Neuron (in vitro differentiated cells): ENCODE measurements around the gene SELENOF.

Experiments
- H2AFZ ChIP-seq: one replicate; pipeline ENCODE4 v1.6.1; 2013; ENCODE audit warnings: low read depth, mild to moderate bottlenecking, inconsistent platforms, low read length, moderate library complexity
- H3K27me3 ChIP-seq: one replicate; pipeline ENCODE4 v1.6.1; 2013; ENCODE audit warnings: low read length; ENCODE audit not compliant: insufficient read depth
- H3K36me3 ChIP-seq: one replicate; pipeline ENCODE4 v1.6.1; 2013; ENCODE audit warnings: low read length; ENCODE audit not compliant: insufficient read depth
- H3K4me1 ChIP-seq: one replicate; pipeline ENCODE4 v1.6.1; 2013; ENCODE audit warnings: low read length; ENCODE audit not compliant: insufficient read depth
- H3K4me3 ChIP-seq: 2 replicates; pipeline ENCODE4 v1.5.1; 2013; ENCODE audit warnings: mild to moderate bottlenecking, low read length, moderate library complexity
- H3K9me3 ChIP-seq: one replicate; pipeline ENCODE4 v1.6.1; 2013; ENCODE audit warnings: low read length

Gene SELENOF

GRCh38 chr1:86938855-86939254, 24.9 kb upstream of the SELENOF start:
- Histone ChIP-seq H3K36me3 (no peaks in the 10 kb centered on the region), H3K27me3 (no peaks in the 10 kb centered on the region), H3K9me3 (no peaks in the 10 kb centered on the region), H2AFZ (no peak overlapping the region), H3K4me1 (no peaks in the 10 kb centered on the region), H3K4me3 (no peak overlapping the region)

GRCh38 chr1:86938450-86938849, 24.5 kb upstream of the SELENOF start:
- no peak overlapping the region for H2AFZ ChIP-seq

GRCh38 chr1:86933562-86934377, 19.8 kb upstream of the SELENOF start:
- Histone ChIP-seq H2AFZ (no peak overlapping the region), H3K4me1 (no peaks in the 10 kb centered on the region), H3K27me3 (no peaks in the 10 kb centered on the region), H3K4me3 (no peak overlapping the region), H3K36me3 (no peaks in the 10 kb centered on the region), H3K9me3 (no peaks in the 10 kb centered on the region)

More at GRCh38 chr1:86938450-86938849, 24.5 kb upstream of the SELENOF start:
- Histone ChIP-seq H3K27me3 (no peaks in the 10 kb centered on the region), H3K4me3 (no peak overlapping the region), H3K9me3 (no peaks in the 10 kb centered on the region), H3K4me1 (no peaks in the 10 kb centered on the region), H3K36me3 (no peaks in the 10 kb centered on the region)

GRCh38 chr1:86933051-86933450, 19.1 kb upstream of the SELENOF start:
- Histone ChIP-seq H3K27me3 (no peaks in the 10 kb centered on the region), H3K9me3 (no peaks in the 10 kb centered on the region), H3K4me1 (no peaks in the 10 kb centered on the region), H2AFZ (no peak overlapping the region), H3K4me3 (no peak overlapping the region), H3K36me3 (no peaks in the 10 kb centered on the region)

GRCh38 chr1:86928819-86929218, 14.9 kb upstream of the SELENOF start:
- Histone ChIP-seq H3K9me3 (peaks cover 8% of the 10 kb centered on the region), H2AFZ (no peak overlapping the region), H3K4me3 (no peak overlapping the region), H3K36me3 (no peaks in the 10 kb centered on the region), H3K27me3 (no peaks in the 10 kb centered on the region), H3K4me1 (no peaks in the 10 kb centered on the region)

- H3K36me3 ChIP-seq = no peaks in the 10 kb centered on the region
- H3K9me3 ChIP-seq = peaks cover 12% of the 10 kb centered on the region
- H2AFZ ChIP-seq = no peak overlapping the region
- no peak overlapping the region for H3K4me3 ChIP-seq
- H3K4me1 ChIP-seq = no peaks in the 10 kb centered on the region
- no peaks in the 10 kb centered on the region for H3K27me3 ChIP-seq
Observed at GRCh38 chr1:86926883-86927282, 13.0 kb upstream of the SELENOF start.

GRCh38 chr1:86925742-86926141, 11.8 kb upstream of the SELENOF start:
- no peaks in the 10 kb centered on the region for H3K4me1 ChIP-seq
- H3K27me3 ChIP-seq = no peaks in the 10 kb centered on the region
- no peaks in the 10 kb centered on the region for H3K36me3 ChIP-seq
- no peak overlapping the region for H3K4me3 ChIP-seq
- H2AFZ ChIP-seq = no peak overlapping the region
- peaks cover 15% of the 10 kb centered on the region for H3K9me3 ChIP-seq

- no peaks in the 10 kb centered on the region for H3K36me3 ChIP-seq
- no peak overlapping the region for H2AFZ ChIP-seq
- no peaks in the 10 kb centered on the region for H3K4me1 ChIP-seq
- peaks cover 20% of the 10 kb centered on the region for H3K9me3 ChIP-seq
- no peaks in the 10 kb centered on the region for H3K27me3 ChIP-seq
- H3K4me3 ChIP-seq = no peak overlapping the region
Observed at GRCh38 chr1:86924324-86924960, 10.5 kb upstream of the SELENOF start.

- Histone ChIP-seq H3K4me3 (no peak overlapping the region), H2AFZ (no peak overlapping the region), H3K36me3 (no peaks in the 10 kb centered on the region), H3K4me1 (no peaks in the 10 kb centered on the region), H3K9me3 (peaks cover 20% of the 10 kb centered on the region), H3K27me3 (no peaks in the 10 kb centered on the region)
Observed at GRCh38 chr1:86922445-86922844, 8.5 kb upstream of the SELENOF start.

GRCh38 chr1:86916752-86917151, 2.8 kb upstream of the SELENOF start:
- Histone ChIP-seq H3K4me1 (peaks cover 17% of the 10 kb centered on the region), H3K9me3 (peaks cover 8% of the 10 kb centered on the region), H3K27me3 (no peaks in the 10 kb centered on the region), H2AFZ (no peak overlapping the region), H3K36me3 (no peaks in the 10 kb centered on the region), H3K4me3 (peak overlapping the region; percentile 84)

GRCh38 chr1:86915737-86916235, 1.9 kb upstream of the SELENOF start:
- Histone ChIP-seq H3K36me3 (no peaks in the 10 kb centered on the region), H2AFZ (no peak overlapping the region), H3K9me3 (peaks cover 6% of the 10 kb centered on the region), H3K4me3 (peak overlapping the region; percentile 84), H3K27me3 (no peaks in the 10 kb centered on the region), H3K4me1 (peaks cover 17% of the 10 kb centered on the region)

- H3K4me1 ChIP-seq = peaks cover 17% of the 10 kb centered on the region
- H3K9me3 ChIP-seq = peaks cover under 1% of the 10 kb centered on the region
- peak overlapping the region; percentile 51 for H2AFZ ChIP-seq
- peak overlapping the region; percentile 84 for H3K4me3 ChIP-seq
- no peaks in the 10 kb centered on the region for H3K27me3 ChIP-seq
- H3K36me3 ChIP-seq = peaks cover under 1% of the 10 kb centered on the region
Observed at GRCh38 chr1:86914998-86915736, 1.2 kb upstream of the SELENOF start.

- Histone ChIP-seq H3K4me1 (peaks cover 17% of the 10 kb centered on the region), H3K9me3 (no peaks in the 10 kb centered on the region), H3K4me3 (peak within 1 kb of the TSS; percentile 98), H2AFZ (peak within 1 kb of the TSS; percentile 82), H3K36me3 (peaks cover 6% of the 10 kb centered on the region), H3K27me3 (no peaks in the 10 kb centered on the region)
Observed at GRCh38 chr1:86914601-86914997, 673 bp upstream of the SELENOF start, which contains the start of gene HS2ST1. Gene HS2ST1 (plus strand): TSS chr1:86914635.
